Measurements from ENCODE around the gene BRPF1.
A peak's percentile ranks its signal among the peaks of the same experiment; 100 is the strongest.

Gene BRPF1

GRCh38 chr3:9703736-9704346, 27.7 kb upstream of the BRPF1 start, which contains the start of gene CPNE9:
Gene CPNE9 (plus strand): TSS chr3:9703833. CDS start chr3:9703997, 164 bp downstream.
- no peak for DNase-seq

- peak; percentile 22 for DNase-seq
Observed at GRCh38 chr3:9704347-9705322, 26.9 kb upstream of the BRPF1 start.

GRCh38 chr3:9710174-9710739, 21.3 kb upstream of the BRPF1 start:
- DNase-seq, result no peak

GRCh38 chr3:9712415-9712814, 19.1 kb upstream of the BRPF1 start:
- no peak for DNase-seq

GRCh38 chr3:9713142-9713541, 18.4 kb upstream of the BRPF1 start:
- no peak for DNase-seq

- DNase-seq, result no peak
Observed at GRCh38 chr3:9715136-9715535, 16.4 kb upstream of the BRPF1 start.

GRCh38 chr3:9715764-9716437, 15.6 kb upstream of the BRPF1 start:
- peak; percentile 91 for DNase-seq

- DNase-seq, result no peak
Observed at GRCh38 chr3:9716801-9717555, 14.6 kb upstream of the BRPF1 start.

GRCh38 chr3:9717563-9717962, 14.0 kb upstream of the BRPF1 start:
- no peak for DNase-seq

- DNase-seq, result no peak
Observed at GRCh38 chr3:9718118-9718517, 13.4 kb upstream of the BRPF1 start.

GRCh38 chr3:9721015-9721699, 10.4 kb upstream of the BRPF1 start:
- no peak for DNase-seq

GRCh38 chr3:9721700-9722060, 9.9 kb upstream of the BRPF1 start:
- no peak for DNase-seq

GRCh38 chr3:9725775-9726515, 5.6 kb upstream of the BRPF1 start:
- DNase-seq, result no peak

GRCh38 chr3:9727041-9727595, 4.4 kb upstream of the BRPF1 start:
- DNase-seq, result peak; percentile 11

GRCh38 chr3:9727743-9728142, 3.8 kb upstream of the BRPF1 start:
- DNase-seq, result peak; percentile 31

GRCh38 chr3:9729419-9729818, 2.1 kb upstream of the BRPF1 start:
- DNase-seq, result no peak

- no peak for DNase-seq
Observed at GRCh38 chr3:9730657-9731205, 804 bp upstream of the BRPF1 start.

GRCh38 chr3:9732080-9732739, 675 bp downstream of the BRPF1 start:
- no peak for DNase-seq

- DNase-seq, result no peak
Observed at GRCh38 chr3:9732740-9733115, 1.2 kb downstream of the BRPF1 start.

GRCh38 chr3:9736831-9737230, 5.3 kb downstream of the BRPF1 start:
- no peak for DNase-seq

Measured in fibroblast of upper back skin (primary cell).